ENCODE measurements around the gene HLA-DOA. TPM values are rescaled to one million over a fixed set of nuclear protein-coding genes. Genes with fewer than 3 reads are reported as not detected.

The HLA-DOA gene
- total RNA-seq, 1 experiment from 2014 or later: 13.6 TPM

DNA sequence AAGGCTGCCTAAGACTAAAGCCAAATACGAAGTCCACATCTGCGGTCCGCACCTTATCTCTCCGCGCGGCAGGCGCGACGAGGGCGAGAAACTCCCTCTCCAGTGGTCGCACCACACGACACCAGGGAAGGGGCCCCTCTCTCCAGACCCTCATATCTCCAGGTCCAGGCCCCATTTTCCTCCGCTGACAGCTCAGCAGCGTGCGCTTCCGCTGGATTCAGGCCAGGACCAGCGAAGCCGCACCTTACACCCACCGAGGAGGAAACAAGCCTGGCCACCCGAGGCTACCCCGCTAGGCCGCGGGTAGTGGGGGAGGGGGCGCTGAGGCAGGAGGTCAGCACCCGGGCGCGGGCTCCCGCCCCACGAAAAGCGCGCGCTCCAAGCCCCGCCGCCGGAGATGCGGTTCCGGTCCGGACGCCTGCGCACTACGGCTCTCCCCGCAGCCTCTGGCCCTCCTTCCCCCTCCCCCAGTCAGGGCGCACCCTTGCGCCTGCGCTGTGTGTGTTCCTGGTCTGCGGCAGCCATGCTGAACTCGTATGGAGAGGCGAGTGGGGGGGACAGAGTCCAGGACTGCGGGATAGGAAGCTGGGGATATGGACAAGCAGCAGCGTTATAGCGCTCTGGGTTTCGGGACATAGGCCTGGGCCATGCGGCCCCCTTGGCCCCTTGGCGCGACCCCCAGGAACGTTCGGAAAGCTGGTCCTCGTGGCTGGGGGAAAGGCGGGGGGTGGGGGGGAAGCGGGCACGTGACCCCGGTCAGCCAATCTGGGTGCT, 41.1 kb downstream of the HLA-DOA start, which contains the start of gene BRD2 (continued):
- TF ChIP-seq, protein P1, sequence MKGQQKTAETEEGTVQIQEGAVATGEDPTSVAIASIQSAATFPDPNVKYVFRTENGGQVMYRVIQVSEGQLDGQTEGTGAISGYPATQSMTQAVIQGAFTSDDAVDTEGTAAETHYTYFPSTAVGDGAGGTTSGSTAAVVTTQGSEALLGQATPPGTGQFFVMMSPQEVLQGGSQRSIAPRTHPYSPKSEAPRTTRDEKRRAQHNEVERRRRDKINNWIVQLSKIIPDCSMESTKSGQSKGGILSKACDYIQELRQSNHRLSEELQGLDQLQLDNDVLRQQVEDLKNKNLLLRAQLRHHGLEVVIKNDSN (CRISPR knock-in tag; IDR thresholded peaks at IDR 0.05): peak; percentile 84
- TF ChIP-seq, protein P2, sequence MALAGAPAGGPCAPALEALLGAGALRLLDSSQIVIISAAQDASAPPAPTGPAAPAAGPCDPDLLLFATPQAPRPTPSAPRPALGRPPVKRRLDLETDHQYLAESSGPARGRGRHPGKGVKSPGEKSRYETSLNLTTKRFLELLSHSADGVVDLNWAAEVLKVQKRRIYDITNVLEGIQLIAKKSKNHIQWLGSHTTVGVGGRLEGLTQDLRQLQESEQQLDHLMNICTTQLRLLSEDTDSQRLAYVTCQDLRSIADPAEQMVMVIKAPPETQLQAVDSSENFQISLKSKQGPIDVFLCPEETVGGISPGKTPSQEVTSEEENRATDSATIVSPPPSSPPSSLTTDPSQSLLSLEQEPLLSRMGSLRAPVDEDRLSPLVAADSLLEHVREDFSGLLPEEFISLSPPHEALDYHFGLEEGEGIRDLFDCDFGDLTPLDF (CRISPR knock-in tag; IDR thresholded peaks at IDR 0.05): peak; percentile 57; the same call in 1 of the 2 replicates
- no peak for TF ChIP-seq ZNF671 (CRISPR knock-in tag; IDR thresholded peaks at IDR 0.05)
- TF ChIP-seq NR1H2 (CRISPR knock-in tag; IDR thresholded peaks at IDR 0.05): no peak
- peak; percentile 81 for TF ChIP-seq TEAD1 (CRISPR knock-in tag; IDR thresholded peaks at IDR 0.05)
- peak; percentile 90; the same call in 1 of the 2 replicates for TF ChIP-seq FOXP1 (CRISPR knock-in tag; IDR thresholded peaks at IDR 0.05; ENCODE audit: borderline replicate concordance)
- peak; percentile 83; the same call in 1 of the 2 replicates for TF ChIP-seq ESRRA (CRISPR knock-in tag; IDR thresholded peaks at IDR 0.05; ENCODE audit: borderline replicate concordance)
- TF ChIP-seq, protein P3, sequence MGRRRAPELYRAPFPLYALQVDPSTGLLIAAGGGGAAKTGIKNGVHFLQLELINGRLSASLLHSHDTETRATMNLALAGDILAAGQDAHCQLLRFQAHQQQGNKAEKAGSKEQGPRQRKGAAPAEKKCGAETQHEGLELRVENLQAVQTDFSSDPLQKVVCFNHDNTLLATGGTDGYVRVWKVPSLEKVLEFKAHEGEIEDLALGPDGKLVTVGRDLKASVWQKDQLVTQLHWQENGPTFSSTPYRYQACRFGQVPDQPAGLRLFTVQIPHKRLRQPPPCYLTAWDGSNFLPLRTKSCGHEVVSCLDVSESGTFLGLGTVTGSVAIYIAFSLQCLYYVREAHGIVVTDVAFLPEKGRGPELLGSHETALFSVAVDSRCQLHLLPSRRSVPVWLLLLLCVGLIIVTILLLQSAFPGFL (CRISPR knock-in tag; IDR thresholded peaks at IDR 0.05; ENCODE audit: borderline replicate concordance): no peak
- TF ChIP-seq, protein P4, sequence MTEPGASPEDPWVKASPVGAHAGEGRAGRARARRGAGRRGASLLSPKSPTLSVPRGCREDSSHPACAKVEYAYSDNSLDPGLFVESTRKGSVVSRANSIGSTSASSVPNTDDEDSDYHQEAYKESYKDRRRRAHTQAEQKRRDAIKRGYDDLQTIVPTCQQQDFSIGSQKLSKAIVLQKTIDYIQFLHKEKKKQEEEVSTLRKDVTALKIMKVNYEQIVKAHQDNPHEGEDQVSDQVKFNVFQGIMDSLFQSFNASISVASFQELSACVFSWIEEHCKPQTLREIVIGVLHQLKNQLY (CRISPR knock-in tag; IDR thresholded peaks at IDR 0.05): no peak
- TF ChIP-seq, protein P5, sequence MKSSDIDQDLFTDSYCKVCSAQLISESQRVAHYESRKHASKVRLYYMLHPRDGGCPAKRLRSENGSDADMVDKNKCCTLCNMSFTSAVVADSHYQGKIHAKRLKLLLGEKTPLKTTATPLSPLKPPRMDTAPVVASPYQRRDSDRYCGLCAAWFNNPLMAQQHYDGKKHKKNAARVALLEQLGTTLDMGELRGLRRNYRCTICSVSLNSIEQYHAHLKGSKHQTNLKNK (CRISPR knock-in tag; IDR thresholded peaks at IDR 0.05): no peak
- TF ChIP-seq NR3C1 (CRISPR knock-in tag; conservative IDR thresholded peaks at IDR 0.05; ENCODE audit: low read depth): no peak
- TF ChIP-seq, protein P6, sequence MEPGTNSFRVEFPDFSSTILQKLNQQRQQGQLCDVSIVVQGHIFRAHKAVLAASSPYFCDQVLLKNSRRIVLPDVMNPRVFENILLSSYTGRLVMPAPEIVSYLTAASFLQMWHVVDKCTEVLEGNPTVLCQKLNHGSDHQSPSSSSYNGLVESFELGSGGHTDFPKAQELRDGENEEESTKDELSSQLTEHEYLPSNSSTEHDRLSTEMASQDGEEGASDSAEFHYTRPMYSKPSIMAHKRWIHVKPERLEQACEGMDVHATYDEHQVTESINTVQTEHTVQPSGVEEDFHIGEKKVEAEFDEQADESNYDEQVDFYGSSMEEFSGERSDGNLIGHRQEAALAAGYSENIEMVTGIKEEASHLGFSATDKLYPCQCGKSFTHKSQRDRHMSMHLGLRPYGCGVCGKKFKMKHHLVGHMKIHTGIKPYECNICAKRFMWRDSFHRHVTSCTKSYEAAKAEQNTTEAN (CRISPR knock-in tag; IDR thresholded peaks at IDR 0.05): 0 out of 2 replicates have a peak, but pooled peaks have one; percentile 27
- TF ChIP-seq, protein P7, sequence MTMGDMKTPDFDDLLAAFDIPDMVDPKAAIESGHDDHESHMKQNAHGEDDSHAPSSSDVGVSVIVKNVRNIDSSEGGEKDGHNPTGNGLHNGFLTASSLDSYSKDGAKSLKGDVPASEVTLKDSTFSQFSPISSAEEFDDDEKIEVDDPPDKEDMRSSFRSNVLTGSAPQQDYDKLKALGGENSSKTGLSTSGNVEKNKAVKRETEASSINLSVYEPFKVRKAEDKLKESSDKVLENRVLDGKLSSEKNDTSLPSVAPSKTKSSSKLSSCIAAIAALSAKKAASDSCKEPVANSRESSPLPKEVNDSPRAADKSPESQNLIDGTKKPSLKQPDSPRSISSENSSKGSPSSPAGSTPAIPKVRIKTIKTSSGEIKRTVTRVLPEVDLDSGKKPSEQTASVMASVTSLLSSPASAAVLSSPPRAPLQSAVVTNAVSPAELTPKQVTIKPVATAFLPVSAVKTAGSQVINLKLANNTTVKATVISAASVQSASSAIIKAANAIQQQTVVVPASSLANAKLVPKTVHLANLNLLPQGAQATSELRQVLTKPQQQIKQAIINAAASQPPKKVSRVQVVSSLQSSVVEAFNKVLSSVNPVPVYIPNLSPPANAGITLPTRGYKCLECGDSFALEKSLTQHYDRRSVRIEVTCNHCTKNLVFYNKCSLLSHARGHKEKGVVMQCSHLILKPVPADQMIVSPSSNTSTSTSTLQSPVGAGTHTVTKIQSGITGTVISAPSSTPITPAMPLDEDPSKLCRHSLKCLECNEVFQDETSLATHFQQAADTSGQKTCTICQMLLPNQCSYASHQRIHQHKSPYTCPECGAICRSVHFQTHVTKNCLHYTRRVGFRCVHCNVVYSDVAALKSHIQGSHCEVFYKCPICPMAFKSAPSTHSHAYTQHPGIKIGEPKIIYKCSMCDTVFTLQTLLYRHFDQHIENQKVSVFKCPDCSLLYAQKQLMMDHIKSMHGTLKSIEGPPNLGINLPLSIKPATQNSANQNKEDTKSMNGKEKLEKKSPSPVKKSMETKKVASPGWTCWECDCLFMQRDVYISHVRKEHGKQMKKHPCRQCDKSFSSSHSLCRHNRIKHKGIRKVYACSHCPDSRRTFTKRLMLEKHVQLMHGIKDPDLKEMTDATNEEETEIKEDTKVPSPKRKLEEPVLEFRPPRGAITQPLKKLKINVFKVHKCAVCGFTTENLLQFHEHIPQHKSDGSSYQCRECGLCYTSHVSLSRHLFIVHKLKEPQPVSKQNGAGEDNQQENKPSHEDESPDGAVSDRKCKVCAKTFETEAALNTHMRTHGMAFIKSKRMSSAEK (CRISPR knock-in tag; IDR thresholded peaks at IDR 0.05; ENCODE audit: borderline replicate concordance): no peak
- TF ChIP-seq, protein P8, sequence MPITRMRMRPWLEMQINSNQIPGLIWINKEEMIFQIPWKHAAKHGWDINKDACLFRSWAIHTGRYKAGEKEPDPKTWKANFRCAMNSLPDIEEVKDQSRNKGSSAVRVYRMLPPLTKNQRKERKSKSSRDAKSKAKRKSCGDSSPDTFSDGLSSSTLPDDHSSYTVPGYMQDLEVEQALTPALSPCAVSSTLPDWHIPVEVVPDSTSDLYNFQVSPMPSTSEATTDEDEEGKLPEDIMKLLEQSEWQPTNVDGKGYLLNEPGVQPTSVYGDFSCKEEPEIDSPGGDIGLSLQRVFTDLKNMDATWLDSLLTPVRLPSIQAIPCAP (CRISPR knock-in tag; IDR thresholded peaks at IDR 0.05): no peak
- no peak for TF ChIP-seq GTF2I (CRISPR knock-in tag; conservative IDR thresholded peaks at IDR 0.05)
- 0 out of 2 replicates have a peak, but pooled peaks have one; percentile 11 for TF ChIP-seq ELF4 (CRISPR knock-in tag; IDR thresholded peaks at IDR 0.05; ENCODE audit: low read depth)
- no peak for TF ChIP-seq SMAD3 (CRISPR knock-in tag; IDR thresholded peaks at IDR 0.05; ENCODE audit: borderline replicate concordance)
- TF ChIP-seq ZNF232 (CRISPR knock-in tag; IDR thresholded peaks at IDR 0.05): peak; percentile 47; the same call in 1 of the 2 replicates
- TF ChIP-seq, protein P9, sequence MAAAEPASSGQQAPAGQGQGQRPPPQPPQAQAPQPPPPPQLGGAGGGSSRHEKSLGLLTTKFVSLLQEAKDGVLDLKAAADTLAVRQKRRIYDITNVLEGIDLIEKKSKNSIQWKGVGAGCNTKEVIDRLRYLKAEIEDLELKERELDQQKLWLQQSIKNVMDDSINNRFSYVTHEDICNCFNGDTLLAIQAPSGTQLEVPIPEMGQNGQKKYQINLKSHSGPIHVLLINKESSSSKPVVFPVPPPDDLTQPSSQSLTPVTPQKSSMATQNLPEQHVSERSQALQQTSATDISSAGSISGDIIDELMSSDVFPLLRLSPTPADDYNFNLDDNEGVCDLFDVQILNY (CRISPR knock-in tag; IDR thresholded peaks at IDR 0.05): peak; percentile 89
- TF ChIP-seq, protein P10, sequence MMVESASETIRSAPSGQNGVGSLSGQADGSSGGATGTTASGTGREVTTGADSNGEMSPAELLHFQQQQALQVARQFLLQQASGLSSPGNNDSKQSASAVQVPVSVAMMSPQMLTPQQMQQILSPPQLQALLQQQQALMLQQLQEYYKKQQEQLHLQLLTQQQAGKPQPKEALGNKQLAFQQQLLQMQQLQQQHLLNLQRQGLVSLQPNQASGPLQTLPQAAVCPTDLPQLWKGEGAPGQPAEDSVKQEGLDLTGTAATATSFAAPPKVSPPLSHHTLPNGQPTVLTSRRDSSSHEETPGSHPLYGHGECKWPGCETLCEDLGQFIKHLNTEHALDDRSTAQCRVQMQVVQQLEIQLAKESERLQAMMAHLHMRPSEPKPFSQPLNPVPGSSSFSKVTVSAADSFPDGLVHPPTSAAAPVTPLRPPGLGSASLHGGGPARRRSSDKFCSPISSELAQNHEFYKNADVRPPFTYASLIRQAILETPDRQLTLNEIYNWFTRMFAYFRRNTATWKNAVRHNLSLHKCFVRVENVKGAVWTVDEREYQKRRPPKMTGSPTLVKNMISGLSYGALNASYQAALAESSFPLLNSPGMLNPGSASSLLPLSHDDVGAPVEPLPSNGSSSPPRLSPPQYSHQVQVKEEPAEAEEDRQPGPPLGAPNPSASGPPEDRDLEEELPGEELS (CRISPR knock-in tag; IDR thresholded peaks at IDR 0.05): no peak
- TF ChIP-seq, protein P11, sequence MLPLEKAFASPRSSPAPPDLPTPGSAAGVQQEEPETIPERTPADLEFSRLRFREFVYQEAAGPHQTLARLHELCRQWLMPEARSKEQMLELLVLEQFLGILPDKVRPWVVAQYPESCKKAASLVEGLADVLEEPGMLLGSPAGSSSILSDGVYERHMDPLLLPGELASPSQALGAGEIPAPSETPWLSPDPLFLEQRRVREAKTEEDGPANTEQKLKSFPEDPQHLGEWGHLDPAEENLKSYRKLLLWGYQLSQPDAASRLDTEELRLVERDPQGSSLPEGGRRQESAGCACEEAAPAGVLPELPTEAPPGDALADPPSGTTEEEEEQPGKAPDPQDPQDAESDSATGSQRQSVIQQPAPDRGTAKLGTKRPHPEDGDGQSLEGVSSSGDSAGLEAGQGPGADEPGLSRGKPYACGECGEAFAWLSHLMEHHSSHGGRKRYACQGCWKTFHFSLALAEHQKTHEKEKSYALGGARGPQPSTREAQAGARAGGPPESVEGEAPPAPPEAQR (CRISPR knock-in tag; IDR thresholded peaks at IDR 0.05): no peak

Measured in WTC11 (cell line).